HG02571 (cell line): ENCODE measurements around the gene RASSF7.
A peak's percentile ranks its signal among the peaks of the same experiment; 100 is the strongest.
"Not testable (repeated sequence)": the region's sequence is repeated elsewhere in the genome, so short reads cannot be mapped to it uniquely, and the experiment has no call there.

Source experiments
- ATAC-seq: cut with Tn5 transposase; IDR thresholded peaks from one replicate; pipeline ENCODE4 v1.9.1; 2021; ENCODE audit warnings: mild to moderate bottlenecking, moderate library complexity; ENCODE audit not compliant: unreplicated experiment

RASSF7 gene

DNA sequence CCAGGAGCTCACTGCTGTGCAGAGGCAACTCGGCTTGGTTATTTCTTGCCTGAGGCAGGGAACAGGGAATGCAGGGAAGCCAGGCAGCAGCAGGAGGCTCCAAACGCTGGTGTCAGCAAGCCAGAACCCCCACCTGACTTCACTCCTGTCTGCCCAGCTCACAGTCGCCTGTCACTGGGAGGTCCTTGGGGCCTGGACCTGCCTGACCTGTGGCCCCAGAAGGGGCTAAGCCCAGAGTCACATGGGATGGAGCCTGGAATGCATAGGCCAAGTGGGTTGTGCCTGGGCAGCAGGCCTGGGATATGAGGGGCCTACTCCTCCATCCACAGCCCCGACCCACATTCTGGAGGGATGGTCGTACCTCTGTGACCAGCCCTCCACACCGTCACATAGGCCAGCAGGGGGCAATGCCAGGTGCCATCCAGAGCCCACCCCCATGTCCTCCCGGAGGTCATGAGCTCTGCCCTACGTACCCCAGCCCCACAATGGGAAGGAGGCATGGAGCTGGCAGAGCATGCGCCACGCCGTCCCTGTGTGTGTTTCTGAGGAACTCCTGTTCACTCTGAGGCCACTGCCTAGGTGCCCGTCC is 5.2 kb downstream of the RASSF7 start:
- no peak for ATAC-seq

GRCh38 chr11:567011-567628 is 6.3 kb downstream of the RASSF7 start:
- ATAC-seq = no peak

- peak; percentile 2 for ATAC-seq
Observed at GRCh38 chr11:567629-568292, 7.0 kb downstream of the RASSF7 start.

DNA sequence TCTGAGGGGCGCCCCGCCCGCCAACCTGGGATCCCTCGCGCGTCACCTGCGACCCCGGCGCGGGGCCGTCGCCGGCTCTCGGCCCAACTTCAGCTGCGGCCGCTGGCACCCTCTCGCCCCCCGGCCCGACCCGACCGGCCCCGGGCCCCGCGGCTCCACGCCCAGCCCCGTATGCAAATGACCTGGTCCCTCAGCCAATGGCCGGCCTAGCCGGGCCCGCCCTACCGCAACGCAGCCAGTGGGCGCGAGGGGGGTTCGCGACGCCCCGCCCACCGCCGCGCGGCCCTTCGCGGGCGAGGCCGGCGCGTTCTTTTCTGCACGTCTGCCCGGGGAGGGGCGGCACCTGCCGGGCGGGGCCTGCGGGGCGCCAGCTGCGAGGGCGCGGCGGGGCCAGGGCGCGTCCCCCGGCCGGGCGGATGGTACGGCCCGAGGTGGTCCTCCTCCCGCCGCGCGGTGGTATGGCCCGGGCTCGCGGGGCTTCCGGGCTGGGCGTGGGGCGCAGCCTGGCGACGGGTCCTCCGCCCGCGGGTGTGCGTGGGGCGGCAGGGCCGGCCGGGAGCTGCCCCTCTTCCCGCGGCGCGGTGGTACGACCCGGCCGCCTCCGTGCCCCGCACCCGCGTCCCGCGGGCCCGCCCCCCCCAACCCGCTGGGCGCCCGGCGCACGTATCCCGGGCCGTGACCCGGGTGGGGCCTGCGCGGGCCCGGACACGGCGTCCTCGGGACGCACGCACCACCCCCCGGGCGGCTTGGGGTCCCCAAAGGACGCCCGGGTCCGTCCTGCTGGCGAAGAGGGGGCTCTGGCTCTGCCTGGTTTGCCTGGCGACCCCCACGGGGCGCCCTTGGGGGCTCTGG is 7.8 kb downstream of the RASSF7 start:
- ATAC-seq = peak; percentile 89

DNA sequence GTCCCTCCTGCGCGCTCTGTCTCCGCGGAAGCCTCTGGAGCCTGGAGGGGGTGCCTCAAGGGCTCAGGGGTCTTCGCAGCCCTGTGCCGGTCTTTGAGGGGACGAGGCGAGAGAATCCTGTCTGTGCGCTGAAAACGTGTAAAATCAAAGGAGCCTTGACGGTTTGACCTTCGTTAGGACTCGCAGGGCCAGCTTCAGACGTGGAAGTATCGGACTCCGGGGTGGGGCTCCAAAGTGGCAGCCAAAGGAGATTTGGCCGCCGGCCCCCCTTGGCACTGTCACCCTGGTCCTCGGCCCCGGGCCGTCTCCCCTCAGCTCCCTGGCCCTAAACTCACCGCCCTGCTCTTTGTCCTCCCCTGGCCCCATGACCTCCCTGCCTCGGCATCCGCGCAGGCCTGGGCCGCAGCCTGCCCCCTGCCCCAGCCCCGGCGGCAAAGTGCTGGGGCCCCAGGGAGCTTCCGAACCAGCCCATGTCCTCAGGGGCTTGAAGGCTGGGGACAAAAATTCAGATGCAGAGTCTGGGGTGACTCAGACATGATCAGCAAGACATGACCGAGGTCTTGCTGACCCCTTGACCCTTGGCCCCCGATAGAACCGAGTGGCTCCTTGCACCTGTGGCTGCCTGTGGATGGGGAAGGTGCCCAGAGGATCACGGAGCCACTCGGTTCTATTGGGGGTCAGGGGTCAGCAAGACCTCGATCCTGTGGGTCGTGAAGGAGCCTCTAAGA is 8.6 kb downstream of the RASSF7 start:
- ATAC-seq = no peak

DNA sequence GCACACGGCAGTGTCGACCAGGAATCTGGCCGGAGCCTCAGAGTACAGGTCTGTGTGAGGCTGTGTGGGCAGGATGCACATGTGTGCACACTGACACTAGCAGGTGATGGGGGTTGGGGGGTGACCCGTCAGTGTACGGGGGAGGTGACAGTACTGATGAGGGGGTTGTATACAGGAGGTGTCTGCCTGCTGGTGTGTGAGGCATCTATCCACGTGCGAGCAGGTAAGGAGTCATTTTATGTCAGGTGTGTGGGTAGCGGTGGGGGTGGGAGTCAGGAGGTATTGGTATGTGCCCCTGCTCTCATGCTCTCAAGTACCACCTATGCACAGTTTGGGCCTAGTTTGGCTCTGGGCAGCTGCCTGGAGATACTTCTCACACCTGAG is 11.0 kb downstream of the RASSF7 start:
- ATAC-seq = no peak

GRCh38 chr11:573146-573759 is 12.5 kb downstream of the RASSF7 start:
- ATAC-seq = no peak

- not testable (repeated sequence) for ATAC-seq
Observed at GRCh38 chr11:574031-574570, 13.3 kb downstream of the RASSF7 start.

GRCh38 chr11:574632-575312 is 14.0 kb downstream of the RASSF7 start:
- ATAC-seq = no peak

DNA sequence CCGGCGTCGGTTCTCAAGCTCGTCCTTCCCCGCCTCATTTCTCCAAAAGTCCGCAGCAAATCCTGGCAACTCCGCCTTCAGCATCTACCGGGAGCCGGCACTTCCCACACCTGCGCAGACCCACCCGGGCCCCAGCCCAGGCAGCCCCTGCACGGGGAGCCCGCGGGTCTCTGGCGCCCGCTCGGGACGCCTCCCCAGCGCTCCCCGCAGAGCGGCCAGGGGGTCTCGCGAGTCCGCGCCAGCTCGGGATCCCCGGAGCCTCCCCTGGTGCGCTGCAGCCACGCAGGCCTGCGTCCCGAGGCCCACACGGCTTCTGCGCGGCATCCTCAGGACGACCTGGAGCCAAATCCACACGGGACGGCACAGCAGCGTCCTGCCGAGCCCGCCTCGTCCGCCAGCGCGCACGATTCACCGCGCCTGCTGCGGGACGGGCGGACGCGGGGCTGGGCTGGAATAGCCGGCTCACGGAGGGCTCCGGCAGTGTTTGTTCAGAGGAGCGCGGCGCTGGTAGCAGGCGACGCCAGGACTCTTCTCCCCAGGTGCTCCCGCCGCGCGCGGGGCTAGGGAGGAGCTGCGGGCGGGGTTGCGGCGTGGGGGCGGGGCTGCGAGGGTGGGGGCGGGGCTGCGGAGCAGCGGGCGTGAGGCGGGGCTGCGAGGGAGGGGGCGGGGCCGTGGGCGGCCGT is 14.7 kb downstream of the RASSF7 start:
- ATAC-seq = peak; percentile 32

DNA sequence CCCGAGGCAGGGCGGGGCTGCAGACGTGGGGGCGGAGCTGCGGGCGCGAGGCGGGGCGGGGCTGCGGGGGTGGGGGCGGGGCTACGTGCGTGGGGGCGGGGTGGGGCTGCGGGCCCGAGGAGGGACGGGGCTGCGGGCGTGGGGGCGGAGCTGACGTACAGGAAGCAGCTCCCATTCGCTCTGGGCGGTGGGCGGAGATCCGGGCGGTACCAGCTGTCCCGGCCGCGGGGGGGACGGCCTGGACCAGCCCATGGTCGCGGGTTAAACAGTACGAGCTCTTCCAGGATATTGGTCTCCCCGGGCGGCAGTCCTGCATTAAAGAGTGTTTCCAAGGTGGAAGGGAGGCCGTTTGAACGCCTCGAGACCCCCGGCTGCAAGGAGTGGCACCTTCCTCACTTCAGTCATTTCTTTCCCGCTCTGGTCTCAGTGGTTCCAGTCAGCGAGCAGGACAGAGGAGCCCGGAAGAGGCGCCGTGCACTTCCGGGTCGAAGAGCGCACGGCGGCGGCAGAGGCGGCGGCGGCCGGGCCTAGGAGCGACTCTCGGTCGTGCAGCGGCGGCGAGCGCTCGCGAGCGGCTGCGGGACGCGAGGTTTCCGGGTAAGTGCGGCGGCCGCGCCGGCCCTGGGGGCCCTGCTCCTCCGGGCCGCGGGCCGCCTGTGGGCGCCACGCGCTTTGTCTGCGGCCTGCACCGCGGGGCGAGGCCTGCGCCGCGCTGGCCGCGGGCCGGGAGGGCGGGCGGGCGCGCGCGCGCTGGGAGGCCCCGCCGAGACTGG is 15.4 kb downstream of the RASSF7 start, which contains the start of gene PHRF1:
PHRF1 (plus strand) TSS at position 475 of the 773 bp plus-strand sequence. CDS start 5,043 bp downstream, outside the sequence.
- peak; percentile 68 for ATAC-seq

DNA sequence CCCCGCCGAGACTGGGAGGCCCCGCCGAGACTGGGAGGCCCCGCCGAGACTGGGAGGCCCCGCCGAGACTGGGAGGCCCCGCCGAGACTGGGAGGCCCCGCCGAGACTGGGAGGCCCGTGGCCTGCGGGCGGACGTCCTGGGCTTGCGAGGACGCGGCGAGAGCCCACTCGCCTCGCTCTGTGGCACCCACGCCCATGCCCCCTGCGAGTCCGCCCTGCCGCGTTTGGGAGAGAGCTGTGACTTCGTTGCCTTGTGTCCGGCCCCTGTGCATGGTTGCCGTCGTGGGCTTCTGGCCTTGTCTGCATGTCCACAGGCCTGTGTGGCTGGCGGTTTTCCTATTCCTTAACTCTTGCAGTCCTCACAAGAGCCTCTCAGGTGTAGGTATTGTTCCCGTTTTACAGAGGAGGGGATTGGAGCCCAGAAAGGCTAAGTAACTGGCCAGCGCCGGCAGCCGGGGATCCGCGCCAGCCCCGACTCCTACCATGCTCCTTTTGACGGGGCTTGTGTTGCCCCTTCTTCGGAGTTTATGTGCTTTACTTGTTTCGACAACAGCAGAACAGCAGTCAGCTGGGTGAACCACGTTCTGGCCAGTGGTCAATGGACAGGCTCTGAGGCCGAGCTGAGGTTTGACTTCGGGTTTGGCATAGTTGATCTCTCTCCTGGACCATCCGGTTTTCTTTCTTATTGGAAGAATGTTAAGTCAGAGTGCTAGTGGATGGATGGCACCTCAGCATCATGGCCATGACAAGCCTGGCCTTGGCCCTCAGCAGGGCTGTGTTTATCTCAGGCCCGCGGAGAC is 16.2 kb downstream of the RASSF7 start:
- no peak for ATAC-seq

- no peak for ATAC-seq
Observed at GRCh38 chr11:577611-577894, 16.8 kb downstream of the RASSF7 start.

GRCh38 chr11:578276-579035 is 17.7 kb downstream of the RASSF7 start:
- no peak for ATAC-seq

DNA sequence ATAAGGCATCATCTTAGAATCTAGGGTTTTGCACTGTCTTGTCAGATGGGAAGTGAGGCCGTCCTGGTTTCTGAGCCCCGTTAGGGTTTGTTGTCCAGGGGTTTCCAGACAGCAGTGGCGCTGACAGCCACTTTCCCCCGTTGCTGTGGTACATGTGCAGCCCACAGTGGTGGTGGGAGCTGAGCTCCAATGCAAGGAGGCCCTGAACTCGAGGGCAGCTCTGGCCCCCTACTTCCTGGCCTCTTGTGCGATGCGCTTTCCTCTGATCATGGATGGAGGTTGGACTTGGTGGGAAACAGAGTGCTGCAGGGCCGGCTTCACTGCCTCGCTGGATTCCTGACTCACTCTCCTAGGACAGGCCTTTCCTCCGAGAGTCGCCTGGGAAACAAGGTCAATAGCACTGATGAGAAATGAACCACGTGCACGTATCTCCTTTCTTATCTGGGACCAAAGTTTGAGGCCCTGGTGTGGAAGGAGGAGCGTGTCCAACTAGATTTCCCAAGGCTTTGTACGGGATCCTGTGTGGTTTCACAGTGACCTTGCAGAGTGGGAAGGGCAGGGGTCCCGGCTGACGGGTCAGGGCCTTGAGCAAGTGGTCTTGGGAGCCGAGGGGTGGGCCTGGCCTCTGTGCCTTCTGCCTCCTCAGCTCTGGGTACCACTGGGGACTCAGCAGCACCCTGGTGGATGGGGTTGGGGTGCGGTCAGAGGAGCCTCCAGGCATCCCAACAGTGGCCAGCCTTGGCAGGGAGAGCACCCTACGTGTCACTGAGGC is 19.2 kb downstream of the RASSF7 start:
- no peak for ATAC-seq

GRCh38 chr11:581342-581741 is 20.6 kb downstream of the RASSF7 start:
- no peak for ATAC-seq
